Peyer's patch (tissue), 4 donors: ENCODE data around the gene MXD1. TPM values are rescaled to one million over a fixed set of nuclear protein-coding genes. Genes with fewer than 3 reads are reported as not detected.
"Not testable (repeated sequence)": the region's sequence is repeated elsewhere in the genome, so short reads cannot be mapped to it uniquely, and the experiment has no call there.

ENCODE experiments used
- DNase-seq, 3 donors: peaks; one replicate each; pipeline ENCODE4 v3.0.0-alpha.2; 2017 to 2019
- H3K27ac ChIP-seq, 4 donors: fragments of 200-600 bp; sonication (generic); one replicate each; pipeline ENCODE4 v1.5.1; 2016 to 2019
- H3K27me3 ChIP-seq, 2 donors: fragments of 200-600 bp; sonication (generic); one replicate each; pipeline ENCODE4 v1.5.1; 2019
- H3K36me3 ChIP-seq, 3 donors: fragments of 200-600 bp; sonication (generic); one replicate each; pipeline ENCODE4 v1.5.1; 2016 to 2019
- H3K4me1 ChIP-seq, 4 donors: fragments of 200-600 bp; sonication (generic); one replicate each; pipeline ENCODE4 v1.5.1; 2016 to 2019
- H3K4me3 ChIP-seq, 4 donors: fragments of 200-600 bp; sonication (generic); 1 replicate in 3 of 4; 2 replicates in 1 of 4; pipeline ENCODE4 v1.5.1; 2016 to 2019; ENCODE audit warnings: mild to moderate bottlenecking in 1 of 4
- H3K9me3 ChIP-seq, 4 donors: fragments of 200-600 bp; sonication (generic); one replicate each; pipeline ENCODE4 v1.5.1; 2016 to 2019; ENCODE audit warnings: mild to moderate bottlenecking in 1 of 4
- CTCF ChIP-seq, 6 experiments: fragments of 450-650 bp in 4 of 6; fragments of 200-600 bp in 2 of 6; sonication (generic) in 1 of 6; IDR thresholded peaks; one replicate each; pipeline ENCODE4 v1.5.1; 2017 to 2019; ENCODE audit warnings: antibody characterized with exemption in 6 of 6, mild to moderate bottlenecking in 3 of 6, moderate library complexity in 1 of 6
- POLR2A ChIP-seq, 2 donors: fragments of 450-650 bp; IDR thresholded peaks; one replicate each; pipeline ENCODE4 v1.5.1; 2017; ENCODE audit warnings: antibody characterized with exemption in 2 of 2, mild to moderate bottlenecking in 2 of 2, moderate library complexity in 2 of 2
- total RNA-seq, 4 donors: library from RNA; depleted of rRNA; stranded (reverse); fragments of >200 nt; gene quantifications; one replicate each; pipeline ENCODE4 v1.1.0, GENCODE V29; 2016

Gene MXD1
- 10 to 100 TPM; 18.2 to 83.7 (median 74.4) TPM for total RNA-seq

DNA sequence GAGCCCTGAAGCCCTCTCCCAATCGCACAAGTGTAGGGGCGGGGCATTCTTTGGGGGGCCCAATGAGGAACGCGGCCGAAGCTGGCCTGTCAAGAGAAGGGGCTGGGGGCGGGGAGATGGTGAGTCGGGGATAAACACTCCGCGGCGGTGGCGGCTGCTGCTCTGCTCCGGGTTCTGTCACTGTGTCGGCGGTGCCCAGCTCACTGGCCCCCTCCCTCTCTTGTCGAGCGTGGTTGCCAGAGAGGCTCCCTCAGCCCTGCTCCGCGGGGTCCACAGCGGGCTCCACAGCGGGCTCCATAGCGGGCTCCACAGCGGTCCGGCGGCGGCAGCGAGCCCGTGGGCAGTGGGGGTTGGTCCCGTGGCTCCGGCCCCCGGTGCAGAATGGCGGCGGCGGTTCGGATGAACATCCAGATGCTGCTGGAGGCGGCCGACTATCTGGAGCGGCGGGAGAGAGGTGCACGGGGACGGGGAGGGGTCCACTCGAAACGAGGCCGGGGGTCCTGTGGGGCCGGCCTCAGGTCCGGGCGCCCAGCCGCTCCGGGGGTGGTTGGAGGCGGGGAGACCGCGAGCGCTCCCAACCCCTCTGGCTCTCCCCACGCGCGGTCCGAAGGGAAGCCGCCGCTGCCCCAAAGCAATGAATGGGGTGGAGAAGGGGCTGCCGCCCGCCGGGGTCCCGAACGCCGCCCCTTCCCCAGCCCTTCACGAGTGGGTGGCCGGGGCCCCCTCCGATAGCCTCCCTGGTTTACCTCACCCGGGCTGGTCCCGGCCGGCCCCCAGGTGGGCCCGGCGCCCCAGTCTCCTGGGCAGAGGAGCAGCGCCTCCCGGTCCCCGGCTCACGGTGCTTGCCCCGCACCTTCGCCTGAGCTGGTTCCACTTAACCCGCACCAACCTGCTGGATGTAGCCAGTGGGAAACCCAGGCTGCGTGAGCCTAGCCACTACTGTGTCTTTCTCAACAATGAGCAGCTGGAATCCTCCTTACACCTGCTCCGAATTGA lies at the start of gene MXD1:
TSS of gene MXD1 (plus strand) at position 160 of the 996 bp plus-strand sequence. CDS start at position 382, 222 bp downstream.
- no peaks in the 10 kb centered on the region for H3K27me3 ChIP-seq
- DNase-seq = peak in 2 of 3 donors; percentile 22 to 100

GRCh38 chr2:69888451-69888850 lies 26.5 kb upstream of the MXD1 start:
- Histone ChIP-seq H3K27me3 (no peaks in the 10 kb centered on the region), H3K4me3 (no peak overlapping the region), H3K4me1 (no peaks in the 10 kb centered on the region), H3K36me3 (no peaks in the 10 kb centered on the region), H3K27ac (no peak overlapping the region), H3K9me3 (no peaks in the 10 kb centered on the region)
- TF ChIP-seq CTCF (IDR thresholded peaks at IDR 0.05) (no peak), POLR2A (IDR thresholded peaks at IDR 0.05) (no peak)
- no peak for DNase-seq

More for the DNA sequence above, at the start of gene MXD1:
- TF ChIP-seq CTCF (IDR thresholded peaks at IDR 0.05) = no peak
- peak; percentile 97 to 99 for TF ChIP-seq POLR2A (IDR thresholded peaks at IDR 0.05)
- Histone ChIP-seq H3K36me3 (peaks cover 0 to 38% (median 0%) of the 10 kb centered on the region in 3 donors), H3K4me3 (peak within 1 kb of the TSS; percentile 83 to 94 (median 85)), H3K27ac (peak within 1 kb of the TSS; percentile 95 to 99 (median 98)), H3K9me3 (no peaks in the 10 kb centered on the region), H3K4me1 (peaks cover 0 to 12% (median 8%) of the 10 kb centered on the region in 4 donors)

DNA sequence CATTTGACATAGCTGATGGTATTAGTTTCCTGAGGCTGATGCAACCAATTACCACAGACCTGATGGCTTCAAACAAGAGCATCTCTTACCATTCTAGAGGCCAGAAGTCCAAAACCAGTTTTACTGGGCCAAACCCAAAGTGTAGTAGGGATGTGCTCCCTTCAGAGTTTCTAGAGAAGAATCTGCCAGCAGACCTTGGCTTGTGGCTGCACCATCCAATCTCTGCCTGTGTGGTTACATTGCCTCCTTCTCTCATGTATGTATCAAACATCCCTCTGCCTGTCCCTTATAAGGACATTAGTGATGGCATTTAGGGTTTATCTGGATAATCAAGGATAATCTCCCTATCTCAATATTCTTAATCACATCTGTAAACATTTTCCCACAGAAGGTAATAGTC lies 25.6 kb upstream of the MXD1 start:
- no peak for TF ChIP-seq CTCF (IDR thresholded peaks at IDR 0.05)
- TF ChIP-seq POLR2A (IDR thresholded peaks at IDR 0.05) = no peak
- Histone ChIP-seq H3K36me3 (no peaks in the 10 kb centered on the region), H3K27ac (no peak overlapping the region), H3K9me3 (no peaks in the 10 kb centered on the region), H3K27me3 (no peaks in the 10 kb centered on the region), H3K4me3 (no peak overlapping the region), H3K4me1 (no peaks in the 10 kb centered on the region)
- no peak for DNase-seq

DNA sequence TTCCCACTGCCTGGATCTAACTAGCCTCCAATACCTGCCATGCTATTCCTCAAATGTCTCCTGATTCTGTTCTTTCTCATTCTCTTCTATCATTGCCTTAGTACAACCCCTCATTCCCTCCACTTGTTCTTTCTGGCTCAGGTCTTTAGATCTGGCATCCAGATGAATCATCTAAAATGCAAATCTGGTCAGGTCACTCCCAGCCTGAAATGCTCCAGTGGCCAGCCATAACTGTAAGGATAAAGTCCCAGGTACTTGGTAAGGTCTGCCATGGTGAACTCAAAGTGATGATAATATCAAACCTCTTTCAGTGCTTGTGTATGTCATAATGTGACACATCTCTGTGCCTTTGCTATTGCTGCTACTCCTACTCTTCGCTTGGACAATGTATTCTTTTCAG lies 24.0 kb upstream of the MXD1 start:
- Histone ChIP-seq H3K27ac (no peak overlapping the region), H3K36me3 (peaks cover 0 to 3% (median 0%) of the 10 kb centered on the region in 3 donors), H3K27me3 (no peaks in the 10 kb centered on the region), H3K4me1 (peaks cover 0 to 13% (median 7%) of the 10 kb centered on the region in 4 donors), H3K9me3 (no peaks in the 10 kb centered on the region), H3K4me3 (no peak overlapping the region)
- TF ChIP-seq POLR2A (IDR thresholded peaks at IDR 0.05) = no peak
- no peak for TF ChIP-seq CTCF (IDR thresholded peaks at IDR 0.05)
- no peak for DNase-seq

DNA sequence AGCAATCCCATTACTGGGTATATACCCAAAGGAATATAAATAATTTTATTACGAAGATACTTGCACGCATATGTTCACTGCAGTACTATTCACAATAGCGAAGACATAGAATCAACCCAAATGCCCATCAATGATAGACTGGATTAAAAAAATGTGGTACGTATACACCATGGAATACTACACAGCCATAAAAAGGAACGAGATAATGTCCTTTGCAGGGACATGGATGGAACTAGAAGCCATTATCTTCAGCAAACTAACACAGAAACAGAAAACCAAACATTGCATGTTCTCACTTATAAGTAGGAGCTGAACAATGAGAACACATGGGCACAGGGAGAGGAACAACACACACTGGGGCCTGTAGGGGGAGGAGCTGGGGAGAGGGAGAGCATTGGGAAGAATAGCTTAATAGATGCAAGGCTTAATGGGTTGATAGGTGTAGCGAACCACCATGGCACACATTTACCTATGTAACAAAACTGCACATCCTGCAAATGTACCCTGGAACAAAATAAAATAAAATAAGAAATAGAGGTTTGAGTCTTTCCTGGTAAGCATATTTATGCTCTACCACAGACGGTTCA lies 22.0 kb upstream of the MXD1 start:
- not testable (repeated sequence) for H3K27me3 ChIP-seq, DNase-seq, H3K27ac ChIP-seq, H3K9me3 ChIP-seq, H3K4me3 ChIP-seq
- Histone ChIP-seq H3K36me3 (peaks cover 0 to 24% (median 0%) of the 10 kb centered on the region in 3 donors), H3K4me1 (peaks cover 0 to 13% (median 7%) of the 10 kb centered on the region in 4 donors)
